DOHH2 (cell line): Measurements from ENCODE around the gene INHBE.

Source experiments
- CTCF ChIP-seq: fragments of 200-600 bp; sonication (generic); IDR thresholded peaks from one replicate; pipeline ENCODE4 v1.5.1; 2014; ENCODE audit warnings: antibody characterized with exemption, mild to moderate bottlenecking, low read depth, low read length; ENCODE audit not compliant: poor library complexity, severe bottlenecking
- EZH2phosphoT487 ChIP-seq: fragments of 200-600 bp; sonication (generic); IDR thresholded peaks from 2 replicates; pipeline ENCODE4 v1.6.1; 2017; ENCODE audit warnings: borderline replicate concordance, mild to moderate bottlenecking, antibody characterized with exemption, low read length, moderate library complexity, mixed read lengths

DNA sequence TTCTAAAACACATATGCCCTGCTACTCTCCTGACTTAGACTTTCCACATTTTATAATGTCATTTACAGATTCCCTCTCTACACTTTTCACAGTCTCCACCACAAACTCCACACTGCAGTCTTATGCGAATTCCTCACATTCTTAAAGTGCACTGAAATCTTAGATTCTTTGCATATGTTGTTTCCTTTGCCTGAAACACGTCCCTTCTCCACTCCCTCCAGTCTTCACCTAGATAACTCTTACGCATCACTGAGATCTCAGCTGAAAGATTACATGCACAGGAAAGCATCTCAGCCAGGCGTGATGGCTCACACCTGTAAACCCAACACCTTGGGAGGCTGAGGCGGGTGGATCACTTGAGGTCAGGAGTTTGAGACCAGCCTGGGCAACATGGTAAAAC lies 28.4 kb downstream of the INHBE start:
- TF ChIP-seq CTCF, result no peak
- no peak for TF ChIP-seq EZH2phosphoT487
